Measurements from ENCODE around the gene TSPAN18. TPM values are rescaled to one million over a fixed set of nuclear protein-coding genes. Genes with fewer than 3 reads are reported as not detected.
A peak's percentile ranks its signal among the peaks of the same experiment; 100 is the strongest.

TSPAN18 gene
- total and polyA plus RNA-seq, 2 donors from 2014 or later: 13.8 to 38.1 TPM

DNA sequence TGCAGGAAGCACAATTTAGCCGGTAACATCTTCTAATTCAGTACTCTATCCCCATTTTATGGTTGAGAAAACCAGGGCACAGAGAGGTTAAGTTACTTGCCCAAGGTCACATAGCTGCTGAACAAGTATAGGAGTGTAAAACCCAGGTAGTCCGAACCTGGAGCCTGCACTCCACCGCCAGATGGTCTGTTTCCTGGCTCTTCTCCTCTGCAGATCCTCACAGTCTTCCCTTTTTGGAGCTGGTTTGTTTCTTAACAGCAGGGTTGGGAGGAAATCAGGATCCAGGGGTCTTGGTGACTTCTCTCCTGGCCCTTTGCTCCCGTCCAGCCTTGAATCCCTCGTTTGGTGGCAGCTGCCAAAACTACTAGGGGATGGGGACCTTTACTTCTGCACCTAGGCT lies 12.0 kb downstream of the TSPAN18 start:
- DNase-seq (no peak), FAIRE-seq (no peak)
- H3K27ac ChIP-seq (ENCODE audit: low read depth in 2 of 2, low read length in 2 of 2): no peak overlapping the region
- TF ChIP-seq, protein P1, sequence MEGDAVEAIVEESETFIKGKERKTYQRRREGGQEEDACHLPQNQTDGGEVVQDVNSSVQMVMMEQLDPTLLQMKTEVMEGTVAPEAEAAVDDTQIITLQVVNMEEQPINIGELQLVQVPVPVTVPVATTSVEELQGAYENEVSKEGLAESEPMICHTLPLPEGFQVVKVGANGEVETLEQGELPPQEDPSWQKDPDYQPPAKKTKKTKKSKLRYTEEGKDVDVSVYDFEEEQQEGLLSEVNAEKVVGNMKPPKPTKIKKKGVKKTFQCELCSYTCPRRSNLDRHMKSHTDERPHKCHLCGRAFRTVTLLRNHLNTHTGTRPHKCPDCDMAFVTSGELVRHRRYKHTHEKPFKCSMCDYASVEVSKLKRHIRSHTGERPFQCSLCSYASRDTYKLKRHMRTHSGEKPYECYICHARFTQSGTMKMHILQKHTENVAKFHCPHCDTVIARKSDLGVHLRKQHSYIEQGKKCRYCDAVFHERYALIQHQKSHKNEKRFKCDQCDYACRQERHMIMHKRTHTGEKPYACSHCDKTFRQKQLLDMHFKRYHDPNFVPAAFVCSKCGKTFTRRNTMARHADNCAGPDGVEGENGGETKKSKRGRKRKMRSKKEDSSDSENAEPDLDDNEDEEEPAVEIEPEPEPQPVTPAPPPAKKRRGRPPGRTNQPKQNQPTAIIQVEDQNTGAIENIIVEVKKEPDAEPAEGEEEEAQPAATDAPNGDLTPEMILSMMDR (IDR thresholded peaks at IDR 0.05; ENCODE audit: borderline replicate concordance, extremely low read depth, insufficient read depth): no peak
- no peak overlapping the region for H3K9ac ChIP-seq (ENCODE audit: low read length in 3 of 3)
- intact Hi-C loops (cut with DNase I): no loop called here
- no peaks in the 10 kb centered on the region for H3K36me3 ChIP-seq (ENCODE audit: control insufficient read depth in 2 of 3, insufficient read depth in 3 of 3, low read length in 3 of 3)
- no peaks in the 10 kb centered on the region for H3K9me3 ChIP-seq (ENCODE audit: control insufficient read depth in 2 of 3, insufficient read depth in 1 of 3, low read length in 3 of 3)
- no peak overlapping the region for H3K4me3 ChIP-seq (ENCODE audit: low read length in 3 of 3)
- H3K27me3 ChIP-seq (ENCODE audit: control insufficient read depth, insufficient read depth, low read length): no peaks in the 10 kb centered on the region
- peaks cover 0 to 2% (median 0%) of the 10 kb centered on the region in 3 donors for H3K4me1 ChIP-seq (ENCODE audit: control insufficient read depth in 2 of 3, insufficient read depth in 2 of 3, low read depth in 1 of 3, low read length in 3 of 3)

DNA sequence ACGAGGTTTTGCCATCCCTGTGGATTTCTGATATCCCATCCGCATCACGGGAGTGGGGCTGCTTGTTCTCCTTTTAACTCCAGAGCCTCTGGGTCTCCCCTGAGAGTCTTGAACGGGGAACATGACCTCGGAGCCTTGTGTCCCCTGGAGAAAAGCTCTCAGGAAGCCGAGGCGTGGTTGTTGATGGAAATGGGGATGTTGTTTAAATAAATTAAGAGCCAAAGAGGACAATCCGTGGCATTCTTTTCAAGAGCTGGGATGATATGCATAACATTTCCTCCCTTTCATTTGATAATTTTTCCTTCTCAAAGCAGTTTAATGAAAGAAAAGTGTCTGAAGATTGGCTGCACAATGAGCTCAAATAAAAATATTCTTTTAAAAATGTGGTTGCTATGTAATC lies 14.2 kb downstream of the TSPAN18 start:
- intact Hi-C loops (cut with DNase I): no loop called here
- TF ChIP-seq, protein P1 (IDR thresholded peaks at IDR 0.05; ENCODE audit: borderline replicate concordance, extremely low read depth, insufficient read depth): no peak
- H3K27me3 ChIP-seq (ENCODE audit: control insufficient read depth, insufficient read depth, low read length): no peaks in the 10 kb centered on the region
- no peaks in the 10 kb centered on the region for H3K36me3 ChIP-seq (ENCODE audit: control insufficient read depth in 2 of 3, insufficient read depth in 3 of 3, low read length in 3 of 3)
- FAIRE-seq: no peak
- peaks cover 0 to 2% (median 0%) of the 10 kb centered on the region in 3 donors for H3K4me1 ChIP-seq (ENCODE audit: control insufficient read depth in 2 of 3, insufficient read depth in 2 of 3, low read depth in 1 of 3, low read length in 3 of 3)
- no peak overlapping the region for H3K4me3 ChIP-seq (ENCODE audit: low read length in 3 of 3)
- no peak overlapping the region for H3K27ac ChIP-seq (ENCODE audit: low read depth in 2 of 2, low read length in 2 of 2)
- H3K9ac ChIP-seq (ENCODE audit: low read length in 3 of 3): no peak overlapping the region
- DNase-seq: peak in 1 of 5 donors; percentile 18
- H3K9me3 ChIP-seq (ENCODE audit: control insufficient read depth in 2 of 3, insufficient read depth in 1 of 3, low read length in 3 of 3): no peaks in the 10 kb centered on the region

DNA sequence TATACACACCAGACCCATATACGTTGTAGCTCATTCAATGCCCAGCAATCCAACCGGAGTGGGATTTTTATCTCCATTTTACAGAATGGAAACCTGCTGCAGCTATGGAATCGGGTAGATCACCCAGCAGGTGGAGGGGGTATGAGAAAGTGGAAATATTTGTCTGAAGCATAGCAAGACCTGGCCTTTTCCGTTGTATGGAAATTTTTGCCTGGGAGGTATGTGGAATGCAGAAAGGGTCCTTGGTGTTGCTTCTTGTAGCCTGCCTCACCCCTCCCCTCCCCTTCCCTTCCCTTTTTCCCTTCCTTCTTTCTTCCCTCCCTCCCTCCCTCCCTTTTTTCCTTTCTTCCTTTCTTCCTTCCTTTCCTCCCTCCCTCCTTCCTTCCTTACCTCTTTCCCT lies 15.2 kb downstream of the TSPAN18 start:
- TF ChIP-seq, protein P1 (IDR thresholded peaks at IDR 0.05; ENCODE audit: borderline replicate concordance, extremely low read depth, insufficient read depth): no peak
- Histone ChIP-seq H3K9ac (ENCODE audit: low read length in 3 of 3) (no peak overlapping the region), H3K4me3 (ENCODE audit: low read length in 3 of 3) (no peak overlapping the region), H3K27me3 (ENCODE audit: control insufficient read depth, insufficient read depth, low read length) (no peaks in the 10 kb centered on the region), H3K27ac (ENCODE audit: low read depth in 2 of 2, low read length in 2 of 2) (no peak overlapping the region), H3K9me3 (ENCODE audit: control insufficient read depth in 2 of 3, insufficient read depth in 1 of 3, low read length in 3 of 3) (no peaks in the 10 kb centered on the region), H3K4me1 (ENCODE audit: control insufficient read depth in 2 of 3, insufficient read depth in 2 of 3, low read depth in 1 of 3, low read length in 3 of 3) (peaks cover 0 to 2% (median 0%) of the 10 kb centered on the region in 3 donors), H3K36me3 (ENCODE audit: control insufficient read depth in 2 of 3, insufficient read depth in 3 of 3, low read length in 3 of 3) (no peaks in the 10 kb centered on the region)
- intact Hi-C loops (cut with DNase I): no loop called here
- DNase-seq (no peak), FAIRE-seq (no peak)
